Activated T-cell treated with anti-CD3 and anti-CD28 coated beads for 1 hour (primary cell): ENCODE results near the gene GCK.

Experiments
- DNase-seq: peaks from one replicate; pipeline ENCODE4 v3.0.0-alpha.2; 2020; ENCODE audit warnings: low read depth

The GCK gene

DNA sequence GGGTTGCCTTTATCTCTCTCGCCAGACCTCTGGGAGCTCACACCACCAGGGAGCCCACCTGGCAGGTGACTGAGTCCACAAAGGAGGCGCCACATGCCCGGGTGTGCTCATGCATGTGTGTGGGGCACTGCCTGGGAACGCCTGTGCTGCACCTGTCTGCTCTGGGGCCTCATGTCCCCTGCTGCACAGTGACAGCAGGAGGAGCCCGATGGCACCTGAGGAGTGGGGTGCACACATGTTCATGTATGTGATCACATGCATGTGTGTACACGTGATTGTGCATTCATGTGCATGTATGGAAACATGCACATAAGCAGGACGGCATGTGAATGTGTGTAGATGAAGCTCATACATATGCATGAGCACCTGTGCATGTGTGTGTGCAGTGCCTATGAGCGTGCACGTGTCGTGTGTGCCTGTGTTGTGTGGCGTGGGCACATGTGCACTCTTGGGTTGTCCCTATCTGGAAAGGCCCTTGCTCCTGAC lies 33.6 kb upstream of the GCK start:
- DNase-seq, result no peak

DNA sequence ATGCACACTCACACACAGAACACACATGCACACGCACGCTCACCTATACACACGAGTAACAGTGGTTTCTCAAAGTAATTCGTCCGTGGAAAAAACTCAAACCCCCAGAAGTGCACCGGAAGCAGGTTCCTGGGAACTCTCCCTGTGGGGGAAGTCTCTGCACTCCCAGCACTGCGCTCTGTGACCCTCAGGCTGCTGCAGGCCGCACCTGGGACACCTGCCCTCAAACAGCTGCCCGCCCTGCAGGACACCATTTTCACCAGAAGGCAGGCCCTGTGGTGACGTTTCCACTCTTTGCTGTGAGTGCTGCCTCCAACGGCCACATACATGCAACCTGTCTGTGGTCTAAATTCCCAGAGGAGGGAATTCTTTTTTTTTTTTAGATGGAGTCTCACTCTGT lies 32.8 kb upstream of the GCK start:
- no peak for DNase-seq

DNA sequence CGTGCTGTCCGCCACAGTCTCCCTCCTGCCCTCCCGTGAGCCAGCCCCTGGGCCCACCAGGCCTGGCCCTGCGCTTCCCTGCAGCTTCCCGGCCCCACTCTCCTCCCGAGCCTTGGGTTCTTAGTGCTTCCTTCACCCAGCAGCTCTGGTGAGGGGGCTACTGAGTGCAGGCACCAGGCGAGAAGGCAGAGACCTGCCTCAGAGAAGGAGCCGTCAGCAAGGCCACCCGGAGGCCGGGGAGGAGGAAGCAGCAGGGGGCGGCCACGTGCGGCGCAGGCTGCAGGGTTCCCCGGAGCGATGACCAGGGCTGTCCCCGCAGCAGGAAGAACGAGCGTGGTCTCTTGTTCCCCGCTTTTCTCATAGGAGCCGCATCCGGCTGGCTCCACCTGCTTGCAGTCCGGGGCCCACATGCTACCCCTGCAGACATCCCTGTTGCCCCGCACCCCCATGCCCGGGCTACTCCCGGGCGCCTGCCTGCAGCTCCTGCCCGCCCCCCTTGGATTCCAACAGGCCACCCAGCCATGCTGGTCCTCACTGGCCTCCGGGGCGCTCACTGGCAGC lies 32.1 kb upstream of the GCK start:
- no peak for DNase-seq

DNA sequence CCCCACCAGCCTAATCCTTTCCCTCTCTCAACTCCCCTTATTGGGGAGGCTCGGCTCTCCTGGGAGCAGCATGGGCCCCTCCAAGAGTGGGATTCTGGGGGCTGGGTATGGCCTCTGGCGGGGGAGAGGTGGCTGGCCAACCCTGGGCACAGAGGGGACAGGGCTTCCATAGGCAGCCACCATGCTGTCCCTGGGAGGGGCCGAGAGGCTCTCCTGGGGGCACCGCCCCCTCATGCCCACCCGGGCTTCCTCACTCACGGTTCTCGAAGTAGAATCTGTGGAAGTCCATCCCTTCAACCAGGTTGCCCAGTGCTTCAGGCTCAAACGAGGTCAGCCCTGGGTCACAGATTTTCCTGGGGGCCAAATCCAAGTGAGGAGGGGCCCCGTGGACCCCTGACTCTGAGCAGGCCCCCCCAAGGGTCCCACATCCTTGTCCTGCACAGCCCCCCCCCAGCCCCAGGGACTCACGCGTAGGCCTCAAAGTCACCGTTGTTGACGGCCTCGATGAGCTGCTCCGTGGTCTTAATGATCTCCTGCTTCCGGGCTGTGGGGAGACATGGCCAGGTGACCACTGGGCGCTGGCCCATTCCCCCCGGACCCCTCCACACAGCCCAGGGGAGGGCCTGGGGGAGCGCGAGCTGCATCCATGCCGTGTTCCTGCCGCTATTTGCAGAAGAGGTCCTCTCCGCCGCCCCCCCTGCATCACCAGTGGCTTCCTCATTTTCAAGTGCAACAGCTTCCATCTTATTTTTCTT lies 31.3 kb upstream of the GCK start:
- DNase-seq, result no peak

DNA sequence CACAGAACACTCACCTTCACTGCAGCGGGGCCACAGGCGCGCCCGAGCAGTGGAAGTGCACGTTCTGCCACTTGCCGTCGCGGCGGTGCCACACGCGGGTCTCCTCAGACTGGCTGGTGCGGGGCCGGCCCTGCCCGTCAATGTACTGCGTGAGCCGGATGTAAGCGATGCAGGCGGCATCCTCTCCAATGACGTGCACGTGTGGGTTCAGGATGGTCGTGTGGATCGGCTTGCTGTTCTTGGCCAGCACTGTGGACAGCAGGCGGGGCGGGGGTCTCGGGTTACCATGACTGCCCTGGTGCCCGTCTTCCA lies 30.8 kb upstream of the GCK start:
- DNase-seq, result no peak

DNA sequence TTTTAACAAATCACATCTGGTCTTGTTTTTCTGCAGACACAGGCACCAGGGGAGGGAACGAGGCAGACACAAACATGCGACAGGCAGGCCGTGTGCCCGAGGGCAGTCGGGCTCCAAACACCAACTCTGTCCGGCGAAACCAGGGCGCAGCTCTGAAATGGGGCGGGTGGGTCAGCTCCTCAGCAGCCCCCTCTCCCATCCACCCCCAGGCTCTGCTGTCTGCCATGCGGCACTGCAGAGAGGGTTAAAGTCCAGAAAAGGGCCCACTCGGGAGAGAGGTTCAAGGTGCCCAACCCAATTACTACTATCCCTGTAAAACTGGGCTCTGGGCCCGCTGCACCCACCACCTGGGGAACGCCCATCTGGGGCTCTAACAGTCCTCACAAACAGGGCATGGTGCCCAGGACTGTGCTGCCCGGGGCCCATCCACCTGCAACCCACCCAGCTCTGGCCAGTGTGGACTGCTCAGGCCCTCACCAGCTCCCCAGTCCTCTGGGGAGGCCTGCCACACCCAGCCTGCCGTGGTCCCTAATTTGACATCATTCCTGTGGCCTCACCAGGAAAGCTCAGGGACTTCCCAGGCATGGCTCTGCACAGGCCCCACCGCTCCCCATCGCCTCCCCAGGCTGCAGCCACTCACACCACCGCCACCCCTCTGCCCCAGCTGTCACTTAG lies 30.3 kb upstream of the GCK start:
- no peak for DNase-seq

DNA sequence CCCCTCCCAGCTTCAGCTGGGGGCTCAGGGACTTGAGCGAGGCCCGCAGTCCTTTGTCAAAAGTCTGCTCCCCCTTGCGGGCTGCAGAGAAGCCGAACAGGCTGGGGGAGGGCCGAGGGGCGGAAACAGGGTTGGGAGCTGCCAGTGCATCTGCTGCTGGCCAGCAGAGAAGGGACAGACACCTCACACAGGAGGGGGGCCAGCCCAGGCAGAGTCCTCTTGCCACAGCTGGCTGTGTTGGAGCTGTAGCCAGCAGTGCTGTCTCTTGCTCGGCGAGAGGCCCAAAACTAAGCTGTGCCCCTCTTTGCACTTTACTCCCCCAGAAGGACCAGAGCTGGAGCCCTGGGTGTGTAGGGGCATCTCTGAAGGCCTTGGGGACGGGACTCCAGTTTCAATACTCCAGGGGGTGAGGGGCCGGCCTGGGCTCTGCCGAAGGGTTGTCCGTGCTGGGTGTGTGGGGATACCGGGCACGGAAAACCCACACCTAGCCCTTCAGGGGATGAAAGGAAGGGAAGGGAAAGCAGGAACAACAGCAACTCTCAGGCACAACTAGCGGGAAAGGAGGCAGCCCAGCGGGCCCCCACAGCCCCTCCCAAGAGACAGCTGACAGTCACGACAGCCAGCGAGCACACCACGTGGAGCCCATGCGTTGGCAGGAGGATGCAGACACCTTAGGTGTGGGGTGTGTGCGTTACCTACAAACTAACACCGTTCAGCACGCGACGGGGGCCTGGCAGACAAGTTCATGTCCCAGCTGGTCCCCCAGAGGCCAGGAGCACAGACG lies 29.4 kb upstream of the GCK start:
- DNase-seq, result no peak

DNA sequence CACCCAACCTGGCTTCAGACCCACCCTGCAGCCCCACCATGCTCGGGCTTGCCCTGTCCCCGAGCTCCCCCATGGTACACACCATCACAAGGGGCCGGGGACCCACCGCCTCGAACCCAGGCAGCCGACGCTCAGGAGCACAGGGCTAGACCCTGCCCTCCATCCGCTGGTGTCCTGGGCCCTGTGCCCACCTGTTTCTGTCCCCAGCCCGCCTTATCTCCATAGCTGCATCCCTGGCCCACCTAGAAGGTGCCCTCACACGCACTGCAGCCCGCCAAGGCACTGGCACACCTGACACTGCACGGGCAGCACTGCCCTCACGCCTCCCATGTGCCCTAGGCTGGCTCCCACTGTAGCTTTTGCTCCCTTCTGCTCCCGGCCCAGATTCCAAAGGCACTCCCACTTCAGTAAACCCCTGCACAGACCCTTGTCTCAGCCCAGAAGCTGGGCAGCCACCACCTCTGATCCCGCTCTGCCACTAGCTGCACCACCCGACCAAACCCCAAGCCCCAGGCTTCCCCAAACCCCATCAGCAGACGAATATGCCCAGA lies 28.7 kb upstream of the GCK start:
- DNase-seq, result no peak

DNA sequence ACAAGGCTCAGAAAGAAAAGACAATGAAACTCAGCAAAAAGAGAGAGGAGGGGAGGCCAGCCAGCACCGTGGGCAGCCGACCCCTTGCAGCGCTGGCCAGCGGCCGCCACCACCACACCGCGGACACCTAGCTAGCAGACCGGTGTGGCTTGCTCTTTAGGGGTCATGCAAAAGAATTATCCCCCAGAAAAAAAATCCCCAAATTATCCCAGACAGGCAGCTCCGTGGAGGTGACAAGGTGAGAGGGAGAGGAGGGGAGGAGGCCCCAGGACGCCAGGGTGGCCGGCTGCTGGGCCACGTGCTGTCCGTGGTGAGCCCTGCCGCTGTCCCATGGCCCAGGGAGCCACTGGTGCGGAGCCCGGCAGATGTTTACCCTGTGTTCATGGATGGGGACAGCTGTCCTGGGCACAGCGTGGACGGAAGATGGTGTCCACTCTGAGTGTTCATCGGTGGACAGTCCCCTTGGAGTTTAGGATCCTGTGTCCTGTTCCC lies 28.0 kb upstream of the GCK start:
- no peak for DNase-seq

DNA sequence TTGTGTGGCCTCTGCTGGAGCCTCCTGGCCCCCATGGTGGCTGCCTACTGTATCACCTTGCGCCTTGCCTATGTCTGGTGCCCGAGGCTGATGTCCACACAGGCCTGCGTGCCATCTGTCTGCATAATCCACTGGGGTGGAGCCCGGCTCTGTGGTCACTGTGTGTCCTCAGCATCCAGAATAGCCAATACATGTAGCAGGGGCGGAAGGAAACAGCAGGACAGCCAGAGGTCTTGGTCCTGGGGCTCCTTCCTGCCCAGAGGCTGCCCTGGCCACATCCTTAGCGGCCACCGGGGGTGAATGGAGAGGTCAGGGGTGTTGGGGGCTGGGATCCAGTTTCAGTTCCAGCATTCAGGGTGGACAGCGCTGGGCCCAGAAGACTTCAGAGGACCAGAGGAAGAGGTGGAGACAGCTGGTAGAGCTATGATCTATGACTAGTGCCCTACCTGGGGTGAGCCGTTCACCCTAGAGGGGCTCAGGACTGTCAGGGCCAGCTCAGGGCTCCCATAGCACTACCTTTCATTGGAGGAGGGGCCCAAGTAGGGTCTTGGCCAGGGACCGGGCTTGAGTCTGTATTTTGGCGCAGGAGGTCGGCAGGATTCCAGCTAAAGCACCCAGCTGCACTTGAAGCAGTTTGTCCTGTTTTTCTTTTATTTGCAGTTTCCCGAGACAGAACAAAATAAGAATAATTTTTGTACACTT lies 27.4 kb upstream of the GCK start:
- DNase-seq, result no peak

DNA sequence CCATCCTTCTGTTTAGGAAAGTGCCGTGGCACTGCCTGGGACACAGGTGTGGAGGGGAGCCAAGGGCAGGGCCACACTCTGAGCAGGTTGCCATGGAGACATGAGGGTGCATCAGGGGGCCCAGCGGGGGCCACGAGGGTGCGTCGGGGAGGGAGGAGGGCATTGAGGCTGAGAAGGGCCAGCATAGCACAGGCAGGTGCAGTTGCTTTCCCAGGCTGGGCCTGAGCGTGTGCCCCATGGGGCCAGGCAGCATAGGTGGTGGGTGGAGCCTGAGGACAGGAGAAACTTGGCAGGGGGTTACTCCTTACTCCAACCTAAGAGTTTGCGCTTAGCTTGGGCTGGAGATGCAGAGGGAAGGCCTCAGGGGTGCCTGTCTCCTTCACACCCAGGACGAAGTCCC lies 26.8 kb upstream of the GCK start:
- no peak for DNase-seq

DNA sequence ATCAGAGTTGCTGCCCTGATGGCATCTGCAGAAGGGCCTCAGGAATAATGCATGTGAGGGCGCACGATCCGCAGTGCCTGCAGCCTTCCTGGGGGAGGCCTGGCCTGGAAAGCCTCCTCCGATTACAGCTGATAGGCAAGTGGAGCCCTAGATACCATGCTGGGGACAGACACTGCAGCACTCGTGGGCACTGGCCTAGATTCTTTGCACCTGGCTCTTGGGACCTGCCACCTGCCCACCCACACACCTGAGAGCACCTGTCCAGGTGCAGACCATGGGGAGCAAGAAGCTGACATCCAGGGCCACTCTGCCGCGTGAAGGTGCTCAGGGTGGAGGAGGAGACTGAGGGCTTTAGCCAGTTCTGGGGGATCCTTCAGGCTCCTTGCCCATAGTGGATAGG lies 26.3 kb upstream of the GCK start:
- DNase-seq, result no peak

DNA sequence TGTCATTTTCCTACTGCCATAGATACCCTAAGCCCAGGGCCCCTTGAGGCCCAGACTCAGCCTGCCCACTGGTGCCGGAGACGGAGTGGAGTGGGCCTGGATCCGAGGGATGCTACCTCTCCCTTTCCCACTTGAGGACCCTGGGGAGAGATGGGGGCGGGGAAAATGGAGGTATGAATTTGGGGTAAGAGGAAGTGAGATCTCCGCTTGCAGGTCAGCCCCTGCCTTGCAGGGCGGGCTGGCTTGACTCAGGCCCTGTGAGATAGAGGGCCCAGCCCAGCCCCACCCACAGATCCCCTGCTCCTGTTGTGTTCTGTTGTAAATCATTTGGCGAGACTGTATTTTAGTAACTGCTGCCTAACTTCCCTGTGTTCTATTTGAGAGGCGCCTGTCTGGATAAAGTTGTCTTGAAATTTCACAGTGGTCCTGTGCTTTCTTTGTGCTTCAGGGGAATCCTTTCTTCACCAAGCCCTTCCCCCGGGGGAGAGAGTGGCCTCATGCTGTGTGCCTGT lies 24.7 kb upstream of the GCK start:
- DNase-seq, result no peak

DNA sequence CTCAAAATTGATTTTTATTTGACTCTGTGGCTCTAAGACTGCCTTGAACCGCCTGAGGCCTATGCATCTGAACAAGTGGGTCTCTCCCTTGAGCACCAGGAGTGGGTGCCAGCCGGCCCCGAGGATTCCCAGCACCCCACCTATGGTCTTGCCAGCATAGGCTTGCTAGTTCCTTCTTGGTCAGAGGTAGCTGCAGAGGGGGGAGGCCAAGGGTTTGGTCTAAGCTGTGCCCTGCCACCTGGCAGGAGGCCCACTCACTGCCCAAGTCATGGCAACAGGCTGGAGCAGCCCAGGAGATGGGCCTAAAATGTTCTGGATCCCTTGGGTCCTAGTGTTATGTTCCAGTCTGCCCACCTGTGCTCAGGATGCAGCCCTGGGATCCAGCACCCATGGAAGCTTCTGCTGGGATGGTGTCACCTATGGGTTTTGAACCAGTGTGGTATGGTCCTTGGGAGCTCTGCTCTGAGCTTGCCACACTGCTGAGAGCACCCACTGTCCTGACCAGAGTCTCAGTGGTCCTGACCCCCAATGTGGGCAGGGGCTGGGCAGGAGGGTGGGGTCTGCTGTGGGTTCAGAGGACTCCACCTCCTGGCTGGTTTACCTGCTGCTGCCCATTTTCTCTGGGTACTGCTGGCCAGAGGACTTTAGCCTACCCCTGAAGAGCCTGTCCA lies 24.1 kb upstream of the GCK start:
- DNase-seq, result no peak

DNA sequence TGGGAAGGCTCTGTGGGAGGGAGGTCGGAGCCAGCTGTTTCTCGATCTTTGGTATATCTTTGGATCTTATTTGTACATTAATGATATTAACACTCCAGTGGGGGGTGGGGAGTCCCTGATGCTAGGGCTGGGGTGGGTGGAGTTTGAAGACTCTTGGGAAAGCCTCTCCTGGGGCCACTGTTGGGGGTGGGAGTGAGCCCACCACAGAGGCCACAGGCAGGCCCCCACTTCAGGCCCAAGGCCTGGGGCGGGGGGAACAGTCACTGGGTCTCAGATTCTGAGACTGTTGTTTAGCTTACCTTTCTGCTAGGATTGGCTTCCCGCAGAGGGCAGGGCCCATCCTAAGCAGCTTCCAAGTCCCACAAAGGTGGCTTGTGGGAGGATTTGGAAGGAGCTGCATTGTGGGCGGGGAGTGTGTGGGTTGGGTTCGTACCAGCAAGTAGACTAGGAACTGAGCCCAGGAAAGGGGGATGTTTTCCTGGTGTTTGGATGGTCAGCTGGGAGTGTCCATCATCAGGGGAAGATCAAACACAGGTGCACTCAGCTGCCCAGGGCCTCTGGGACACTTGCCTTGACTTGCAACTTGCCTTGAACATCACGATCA lies 23.4 kb upstream of the GCK start:
- DNase-seq, result no peak

DNA sequence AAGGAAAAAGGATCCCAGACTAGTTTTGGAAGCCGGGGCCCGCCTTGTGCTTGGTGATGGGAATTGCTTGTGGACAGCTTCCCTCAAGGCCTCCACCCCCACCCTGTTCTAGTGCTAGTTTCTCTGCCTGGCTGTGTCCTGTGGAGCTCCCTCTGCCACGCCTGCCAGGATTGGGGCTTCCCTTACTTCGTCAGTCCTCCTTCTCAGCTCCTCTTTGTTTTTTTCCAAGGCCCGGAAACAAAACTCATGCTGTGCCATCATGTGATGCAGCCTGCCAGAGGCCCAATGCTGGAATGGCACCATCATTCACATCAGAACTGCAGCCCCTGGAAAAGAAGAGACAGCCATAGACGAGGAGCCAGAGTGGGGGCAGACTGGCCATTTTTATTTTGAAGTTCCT lies 22.8 kb upstream of the GCK start:
- no peak for DNase-seq

DNA sequence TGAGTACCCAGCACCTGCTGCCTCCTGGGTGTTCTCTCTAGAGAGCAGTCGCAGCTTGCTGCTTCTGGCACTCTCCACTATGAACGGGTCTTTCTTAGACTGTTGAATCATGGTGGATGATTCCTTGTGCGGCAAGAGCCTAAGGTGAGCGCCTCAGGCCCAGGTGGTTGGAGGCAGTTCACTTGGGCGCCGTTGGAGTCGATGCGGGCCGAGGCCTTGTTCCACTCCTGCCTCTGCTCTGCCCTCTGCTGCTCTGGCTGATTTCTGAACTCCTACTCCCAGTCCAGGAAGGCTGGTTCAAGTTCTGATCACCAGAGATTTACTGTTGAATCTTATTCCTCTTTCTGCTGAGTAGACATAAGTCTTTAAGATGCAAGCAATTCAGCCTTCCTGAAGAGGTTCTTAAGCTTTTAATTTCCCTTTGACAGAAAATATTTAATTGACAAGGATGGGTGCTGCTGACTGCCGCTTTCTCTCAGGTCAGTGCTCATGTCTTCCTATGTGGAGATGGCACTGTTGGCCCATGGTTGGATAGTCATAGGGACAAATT lies 22.0 kb upstream of the GCK start:
- DNase-seq, result no peak

DNA sequence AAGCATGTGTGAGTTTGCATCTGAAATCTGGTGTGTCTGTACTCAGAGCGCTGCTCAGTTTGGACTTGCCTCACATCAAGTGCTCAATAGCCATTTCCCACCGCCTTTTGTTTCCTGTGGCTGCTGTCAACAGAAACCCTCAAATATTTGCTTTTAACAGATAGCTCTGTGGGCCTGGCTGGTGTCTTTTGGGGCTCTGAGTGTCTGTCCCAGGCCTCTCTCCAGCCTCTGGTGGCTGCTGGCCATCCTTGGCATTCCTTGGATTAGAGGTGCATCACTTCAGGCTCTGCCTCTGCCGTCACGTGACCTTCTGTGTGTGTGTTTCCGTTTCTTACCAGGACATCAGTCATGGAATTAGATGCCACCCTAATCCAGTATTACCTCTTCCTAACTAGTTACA lies 20.9 kb upstream of the GCK start:
- DNase-seq, result no peak

DNA sequence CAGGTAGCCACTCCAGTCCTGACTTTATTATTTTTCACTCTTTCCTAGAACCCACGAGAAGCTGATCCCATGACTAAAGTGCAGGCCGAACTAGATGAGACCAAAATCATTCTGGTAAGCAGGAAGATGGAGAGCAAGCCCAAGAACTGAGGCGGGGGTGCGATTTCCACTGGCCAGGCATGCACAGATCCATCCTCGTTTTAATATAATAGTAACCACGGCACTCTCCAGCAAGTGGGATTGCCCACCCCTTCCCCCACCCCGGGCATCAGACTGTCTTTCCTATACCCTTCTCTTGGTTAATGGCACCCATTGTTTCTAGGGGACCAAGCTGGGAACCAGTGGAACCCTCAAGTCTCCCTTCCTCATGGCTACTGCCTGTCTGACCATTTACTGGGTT lies 18.8 kb upstream of the GCK start:
- no peak for DNase-seq

DNA sequence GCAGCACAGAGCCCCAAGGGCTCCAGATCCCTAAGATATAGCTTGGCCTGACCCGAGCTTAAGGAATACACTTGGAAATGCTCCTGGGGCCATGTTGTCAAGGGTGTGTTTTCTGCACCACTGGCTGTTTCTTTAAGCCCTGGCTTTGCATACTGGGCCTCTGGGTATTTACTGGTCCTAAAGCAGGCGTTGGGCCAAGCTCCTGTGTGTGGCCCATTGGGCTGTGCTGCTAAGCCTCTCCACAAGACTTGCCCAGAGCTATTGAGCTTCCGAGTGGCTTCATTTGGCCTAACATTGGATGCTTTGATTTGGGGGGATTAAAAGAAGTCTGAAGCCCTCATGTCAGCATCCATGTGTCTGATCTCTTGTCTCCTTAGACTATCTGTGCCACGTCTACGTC lies 16.8 kb upstream of the GCK start:
- DNase-seq, result no peak
